Lower leg skin (tissue), 4 donors: Measurements from ENCODE around the gene APOBEC4. TPM values are rescaled to one million over a fixed set of nuclear protein-coding genes. Genes with fewer than 3 reads are reported as not detected.

ENCODE experiments used
- DNase-seq, 2 donors: peaks; one replicate each; pipeline ENCODE4 v3.0.0-alpha.2; 2019; ENCODE audit warnings: low spot score in 2 of 2
- H3K4me3 ChIP-seq: fragments of 200-600 bp; sonication (generic); 2 replicates; pipeline ENCODE4 v1.5.1; 2017; ENCODE audit warnings: mild to moderate bottlenecking, low read depth; ENCODE audit not compliant: poor library complexity, severe bottlenecking
- POLR2A ChIP-seq, 2 donors: fragments of 450-650 bp; IDR thresholded peaks; one replicate each; pipeline ENCODE4 v1.6.1; 2016 to 2017; ENCODE audit warnings: antibody characterized with exemption in 2 of 2, mild to moderate bottlenecking in 1 of 2, moderate library complexity in 1 of 2
- WGBS, 2 donors: methylation state at CpG; one replicate each; pipeline ENCODE4 v1.1.5; 2018; 5-methylcytosine and 5-hydroxymethylcytosine counted together
- intact Hi-C: fragments of 100-400 bp; cut with DNase I; formaldehyde crosslinking; loops from one replicate; pipeline ENCODE4 v1.15.0; 2023; ENCODE audit warnings: low total_unique reads
- total RNA-seq, 4 donors: library from RNA; depleted of rRNA; stranded (reverse); fragments of >200 nt; gene quantifications; one replicate each; pipeline ENCODE4 v1.1.0, GENCODE V29; 2016
- TF ChIP-seq, protein P1 (sequence below), 3 donors: fragments of 450-650 bp; IDR thresholded peaks; one replicate each; pipeline ENCODE4 v1.5.1; 2016; ENCODE audit warnings: antibody characterized with exemption in 3 of 3, mild to moderate bottlenecking in 3 of 3, moderate library complexity in 2 of 3

Gene APOBEC4
- total RNA-seq, 4 donors from 2014 or later: not detected

DNA sequence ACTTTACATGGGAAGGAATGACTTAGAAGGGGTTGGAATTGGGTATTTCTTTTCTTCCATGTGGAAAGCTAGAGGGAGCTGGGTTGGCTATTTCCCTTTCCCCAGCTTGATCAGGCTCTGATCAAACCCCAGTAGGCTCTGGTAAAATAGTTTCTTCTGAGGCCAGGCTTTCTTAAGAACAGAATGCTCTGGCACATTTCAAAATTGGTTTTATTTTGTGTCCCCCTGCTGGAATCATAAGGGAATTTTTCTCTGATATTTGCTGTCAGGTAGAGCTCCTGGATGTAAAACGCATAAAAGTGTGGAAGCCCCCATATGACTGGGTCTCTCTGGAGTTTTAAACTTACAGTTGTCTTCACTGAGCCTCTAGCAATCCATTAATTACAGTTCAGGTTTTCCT, 17.1 kb upstream of the APOBEC4 start:
- no peak for DNase-seq
- no peak overlapping the region for H3K4me3 ChIP-seq
- WGBS, 2 donors: 88 to 100% methylated on average over 1 of the region's 1 CpG
- TF ChIP-seq POLR2A (IDR thresholded peaks at IDR 0.05): no peak
- TF ChIP-seq, protein P1, sequence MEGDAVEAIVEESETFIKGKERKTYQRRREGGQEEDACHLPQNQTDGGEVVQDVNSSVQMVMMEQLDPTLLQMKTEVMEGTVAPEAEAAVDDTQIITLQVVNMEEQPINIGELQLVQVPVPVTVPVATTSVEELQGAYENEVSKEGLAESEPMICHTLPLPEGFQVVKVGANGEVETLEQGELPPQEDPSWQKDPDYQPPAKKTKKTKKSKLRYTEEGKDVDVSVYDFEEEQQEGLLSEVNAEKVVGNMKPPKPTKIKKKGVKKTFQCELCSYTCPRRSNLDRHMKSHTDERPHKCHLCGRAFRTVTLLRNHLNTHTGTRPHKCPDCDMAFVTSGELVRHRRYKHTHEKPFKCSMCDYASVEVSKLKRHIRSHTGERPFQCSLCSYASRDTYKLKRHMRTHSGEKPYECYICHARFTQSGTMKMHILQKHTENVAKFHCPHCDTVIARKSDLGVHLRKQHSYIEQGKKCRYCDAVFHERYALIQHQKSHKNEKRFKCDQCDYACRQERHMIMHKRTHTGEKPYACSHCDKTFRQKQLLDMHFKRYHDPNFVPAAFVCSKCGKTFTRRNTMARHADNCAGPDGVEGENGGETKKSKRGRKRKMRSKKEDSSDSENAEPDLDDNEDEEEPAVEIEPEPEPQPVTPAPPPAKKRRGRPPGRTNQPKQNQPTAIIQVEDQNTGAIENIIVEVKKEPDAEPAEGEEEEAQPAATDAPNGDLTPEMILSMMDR (IDR thresholded peaks at IDR 0.05): no peak
- intact Hi-C loops: no loop called here

DNA sequence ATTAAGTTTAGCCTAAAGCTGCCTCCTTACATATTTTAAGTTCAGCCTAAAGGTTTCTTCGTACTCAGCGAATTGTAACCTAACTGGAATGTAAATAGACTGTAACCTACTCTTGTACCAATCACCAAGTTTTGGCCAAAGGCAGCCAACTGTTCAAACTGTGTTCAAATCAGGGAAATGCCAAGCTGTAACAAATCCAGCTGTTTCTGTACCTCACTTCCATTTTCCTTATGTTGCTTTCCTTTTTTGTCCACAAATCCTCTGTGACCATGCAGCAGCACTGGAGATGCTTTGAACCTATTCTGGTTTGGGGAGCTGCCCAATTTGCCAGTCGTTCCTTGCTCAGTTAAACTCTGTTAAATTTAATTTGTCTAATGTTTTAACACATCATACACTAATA, 3.2 kb upstream of the APOBEC4 start:
- DNase-seq: no peak
- intact Hi-C loops: no loop called here

DNA sequence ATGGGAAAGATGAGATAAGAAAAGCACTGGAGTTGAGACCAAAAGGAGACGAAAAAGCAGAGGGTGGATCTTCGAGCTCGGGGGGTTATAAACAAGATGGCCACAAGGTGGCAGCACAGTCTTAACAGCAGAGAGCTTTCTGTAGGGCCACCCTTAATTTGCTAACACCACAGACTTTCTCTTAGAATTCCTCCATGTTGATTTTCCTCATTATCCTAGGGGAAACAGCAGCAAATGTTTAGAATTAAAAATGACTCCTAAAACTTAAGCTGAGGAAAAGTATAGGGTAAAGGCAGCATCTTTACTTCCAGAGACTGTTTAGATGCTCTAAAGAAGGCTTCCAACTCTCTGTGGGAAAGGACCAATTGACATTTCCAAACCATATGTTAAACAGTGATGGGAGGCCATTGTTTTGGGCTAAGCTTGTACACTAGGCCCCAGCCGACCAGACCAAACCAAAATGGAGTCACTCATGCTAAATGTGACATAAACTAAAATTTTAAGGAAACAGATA, 2.5 kb upstream of the APOBEC4 start:
- TF ChIP-seq POLR2A (IDR thresholded peaks at IDR 0.05): no peak
- TF ChIP-seq, protein P1 (IDR thresholded peaks at IDR 0.05): no peak
- 7 to 10% methylated on average over 4 of the region's 4 CpGs for WGBS, 2 donors
- DNase-seq: peak; percentile 81 to 96
- no peak overlapping the region for H3K4me3 ChIP-seq
- intact Hi-C loops: loop anchor here (2.0 kb wide), 1 partner anchor 259 kb away; no protein-coding TSS in a partner anchor

More for the DNA sequence above, 3.2 kb upstream of the APOBEC4 start:
- H3K4me3 ChIP-seq: no peak overlapping the region
- TF ChIP-seq, protein P1 (IDR thresholded peaks at IDR 0.05): no peak
- no peak for TF ChIP-seq POLR2A (IDR thresholded peaks at IDR 0.05)
- 88 to 89% methylated on average over 3 of the region's 3 CpGs for WGBS, 2 donors

DNA sequence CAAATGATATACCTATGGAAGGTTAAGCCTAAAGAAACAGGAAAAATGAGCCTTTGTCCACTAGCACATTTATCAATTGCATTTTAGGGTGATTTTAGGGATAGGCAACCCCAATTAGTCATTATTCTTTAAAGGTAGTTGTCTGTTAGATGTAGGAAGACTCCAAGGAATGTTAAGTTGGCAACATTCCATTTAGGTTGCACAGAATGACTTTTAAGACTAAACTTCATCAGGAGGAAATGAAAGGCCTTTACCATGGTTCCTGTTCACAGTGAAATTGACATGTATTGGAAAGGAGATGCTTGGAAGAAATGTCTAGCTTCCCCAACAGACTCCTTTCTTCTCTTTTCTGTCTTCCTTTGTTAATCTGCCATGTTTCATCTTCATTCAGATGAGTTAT, 1.6 kb upstream of the APOBEC4 start:
- DNase-seq: no peak
- H3K4me3 ChIP-seq: no peak overlapping the region
- TF ChIP-seq, protein P1 (IDR thresholded peaks at IDR 0.05): no peak
- no peak for TF ChIP-seq POLR2A (IDR thresholded peaks at IDR 0.05)
- intact Hi-C loops: loop anchor here (2.0 kb wide), 1 partner anchor 260 kb away; no protein-coding TSS in a partner anchor

DNA sequence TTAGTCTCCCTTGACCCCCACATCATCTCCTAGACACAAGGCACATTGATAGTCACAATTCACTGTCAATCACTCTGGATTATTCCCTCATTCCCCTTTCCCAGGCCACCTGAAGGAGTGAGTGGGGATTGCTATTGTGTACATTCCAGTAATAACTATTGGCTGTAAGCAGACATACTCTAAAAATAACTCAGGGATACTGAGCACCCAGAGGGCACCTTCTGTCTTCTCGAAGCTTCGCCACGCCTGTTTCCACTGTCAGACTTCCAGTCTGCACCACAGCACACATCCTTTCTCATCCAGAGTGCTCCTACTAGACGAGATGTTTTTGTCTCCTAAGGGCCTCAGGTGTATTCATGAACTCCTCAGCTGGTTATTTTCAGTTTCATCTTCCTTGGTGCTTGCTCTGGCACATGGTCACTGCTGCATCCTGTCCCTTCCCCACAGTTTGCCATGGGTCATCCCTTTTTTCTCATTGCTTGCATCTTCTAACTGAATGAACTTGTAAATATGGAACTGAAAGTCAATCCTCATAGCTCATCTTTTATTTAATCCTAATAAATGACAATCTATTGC, 848 bp upstream of the APOBEC4 start:
- 69 to 74% methylated on average over 4 of the region's 4 CpGs for WGBS, 2 donors
- intact Hi-C loops: loop anchor here (2.0 kb wide), 1 partner anchor 261 kb away; no protein-coding TSS in a partner anchor
- no peak for DNase-seq

More for the DNA sequence above, 848 bp upstream of the APOBEC4 start:
- TF ChIP-seq, protein P1 (IDR thresholded peaks at IDR 0.05): no peak
- TF ChIP-seq POLR2A (IDR thresholded peaks at IDR 0.05): no peak
- H3K4me3 ChIP-seq: no peak overlapping the region
